K562 (cell line): ENCODE data around the gene BCAS3. TPM values are rescaled to one million over a fixed set of nuclear protein-coding genes. Genes with fewer than 3 reads are reported as not detected.

Source experiments
- ATAC-seq: fragments of 200-7000 bp; cut with Tn5 transposase; 3 replicates; pipeline ENCODE4 v1.9.1; 2020; ENCODE audit warnings: moderate library complexity
- BruUV-seq: library from RNA; stranded (reverse); fragments of 400-500 nt; replicated peaks from 2 replicates; lab custom pipeline; 2021; lab: Mats Ljungman, UMichigan
- CTCF ChIA-PET: fragments of 300-600 bp; formaldehyde crosslinking; extraction: SDS; loops from one replicate; lab custom pipeline; 2021; ENCODE audit warnings: low intra/inter-chr PET ratio; lab: Yijun Ruan, JAX
- POLR2A ChIA-PET: fragments of 300-600, 350-650 bp; sonication (Branson Sonifier 250); formaldehyde crosslinking; extraction: SDS; loops from one replicate; lab custom pipeline; 2021; ENCODE audit warnings: antibody characterized with exemption, inconsistent platforms; lab: Yijun Ruan, JAX
- DNase-seq, 4 experiments: peaks; one replicate each; pipeline versions ENCODE4 v3.0.0 to v3.0.0-alpha.2; 2011 to 2018; ENCODE audit warnings: low spot score in 3 of 4, mixed read lengths in 3 of 4; ENCODE audit errors: extremely low read depth in 1 of 4
- FAIRE-seq: peaks from 2 replicates; lab custom pipeline; 2011; peaks lifted over from hg19 to GRCh38; lab: Jason Lieb, UNC
- H2AFZ ChIP-seq: 2 replicates; pipeline ENCODE4 v1.6.0; 2011; ENCODE audit warnings: low read depth, low read length, control low read depth, inconsistent platforms
- H3K27ac ChIP-seq: fragments of 200-600 bp; 3 replicates; pipeline ENCODE4 v1.8.0; 2011; ENCODE audit warnings: low read depth, mild to moderate bottlenecking, control low read depth, inconsistent platforms, low read length, moderate library complexity, mixed read lengths; ENCODE audit errors: extremely low read depth
- H3K27me3 ChIP-seq, 2 experiments: fragments of 300-600 bp in 1 of 2; 2 replicates in 1 of 2; 3 replicates in 1 of 2; pipeline versions ENCODE4 v1.6.0 to v1.8.0; 2011; ENCODE audit warnings: inconsistent platforms in 2 of 2, low read length in 2 of 2, mild to moderate bottlenecking in 1 of 2, mixed read lengths in 1 of 2, moderate library complexity in 1 of 2; ENCODE audit not compliant: control insufficient read depth in 2 of 2, insufficient read depth in 2 of 2
- H3K36me3 ChIP-seq: fragments of 300-600 bp; 3 replicates; pipeline ENCODE4 v1.8.0; 2011; ENCODE audit warnings: mild to moderate bottlenecking, low read length, inconsistent platforms; ENCODE audit not compliant: control insufficient read depth, insufficient read depth
- H3K4me1 ChIP-seq, 2 experiments: fragments of 200-600 bp in 1 of 2; replicated peaks in 1 of 2; 2 replicates in 1 of 2; 3 replicates in 1 of 2; pipeline versions ENCODE4 v1.5.1 to v1.8.0; 2011; ENCODE audit warnings: inconsistent platforms in 2 of 2, low read length in 2 of 2, mild to moderate bottlenecking in 1 of 2, mixed read lengths in 1 of 2, moderate library complexity in 1 of 2; ENCODE audit not compliant: control insufficient read depth in 2 of 2, insufficient read depth in 2 of 2
- H3K4me2 ChIP-seq: 2 replicates; pipeline ENCODE4 v1.6.1; 2011; ENCODE audit warnings: low read length, control low read depth, inconsistent platforms, mixed read lengths; ENCODE audit not compliant: insufficient read depth
- H3K4me3 ChIP-seq: fragments of 200-600 bp; sonication (generic), shearing (Covaris generic); 2 replicates; pipeline ENCODE4 v1.5.1; 2016; ENCODE audit warnings: control low read depth, inconsistent platforms
- H3K79me2 ChIP-seq: fragments of 200-600 bp; 3 replicates; pipeline ENCODE4 v1.8.0; 2011; ENCODE audit warnings: low read length, inconsistent platforms; ENCODE audit not compliant: control insufficient read depth, insufficient read depth
- H3K9ac ChIP-seq, 2 experiments: 2 replicates each; pipeline versions ENCODE4 v1.6.0 to v1.6.1; 2011; ENCODE audit warnings: low read depth in 2 of 2, low read length in 2 of 2, control low read depth in 1 of 2, inconsistent platforms in 1 of 2, mild to moderate bottlenecking in 1 of 2, mixed read lengths in 1 of 2; ENCODE audit not compliant: insufficient read depth in 1 of 2
- H3K9me1 ChIP-seq: one replicate; pipeline ENCODE4 v1.6.0; 2011; ENCODE audit warnings: inconsistent platforms, mild to moderate bottlenecking, low read length, moderate library complexity; ENCODE audit not compliant: control insufficient read depth, insufficient read depth
- H3K9me3 ChIP-seq: replicated peaks from 2 replicates; pipeline ENCODE4 v1.5.1; 2011; ENCODE audit warnings: low read depth, low read length, inconsistent platforms; ENCODE audit not compliant: control insufficient read depth, insufficient read depth
- H4K20me1 ChIP-seq: replicated peaks from 2 replicates; pipeline ENCODE4 v1.6.1; 2011; ENCODE audit warnings: low read length, inconsistent platforms, mixed read lengths; ENCODE audit not compliant: control insufficient read depth, insufficient read depth
- BMI1 ChIP-seq: fragments of 150-350 bp; IDR thresholded peaks from 2 replicates; pipeline ENCODE4 v1.6.1; 2014; ENCODE audit warnings: low read length
- HIVEP1 ChIP-seq: fragments of 250-450 bp; sonication (Bioruptor Pico); IDR thresholded peaks from 2 replicates; pipeline ENCODE4 v1.4.0; 2020; ENCODE audit warnings: mild to moderate bottlenecking
- PHF8 ChIP-seq: fragments of 200-600 bp; sonication (generic); IDR thresholded peaks from 2 replicates; pipeline ENCODE4 v1.6.1; 2012; ENCODE audit warnings: mixed run types, mild to moderate bottlenecking, inconsistent platforms, low read length, moderate library complexity, borderline replicate concordance
- PKNOX1 ChIP-seq: fragments of 450-650 bp; IDR thresholded peaks from 2 replicates; pipeline ENCODE4 v1.6.1; 2016
- USF2 ChIP-seq: sonication (generic); formaldehyde crosslinking; IDR thresholded peaks from 2 replicates; pipeline ENCODE4 v1.5.0; 2020; ENCODE audit warnings: missing genetic modification reagents
- ZBTB11 ChIP-seq, 3 experiments: fragments of 200-800 bp in 1 of 3; fragments of 250-450 bp in 1 of 3; fragments of 450-650 bp in 1 of 3; sonication (Bioruptor Pico) in 1 of 3; sonication (Bioruptor generic) in 1 of 3; formaldehyde crosslinking in 1 of 3; IDR thresholded peaks; 2 replicates each; pipeline versions ENCODE4 v1.6.1 to v1.8.0; 2016 to 2022; ENCODE audit warnings: mild to moderate bottlenecking in 2 of 3, missing genetic modification characterization in 2 of 3, missing compliant biosample characterization in 1 of 3, moderate library complexity in 1 of 3
- WGBS: fragments of 100-300 bp; shearing (Covaris generic); methylation state at CpG from one replicate; pipeline ENCODE4 v1.1.6; 2016; ENCODE audit warnings: low coverage, mixed read lengths; ENCODE audit not compliant: insufficient coverage; ENCODE audit errors: missing lambda C conversion rate; 5-methylcytosine and 5-hydroxymethylcytosine counted together
- in situ Hi-C: fragments of 300-500 bp; cut with MboI; formaldehyde crosslinking; loops from 4 replicates; pipeline ENCODE4 v1.15.0; 2018; ENCODE audit warnings: inconsistent platforms, mixed read lengths
- intact Hi-C: fragments of 100-400 bp; cut with micrococcal nuclease; formaldehyde crosslinking; loops from 2 replicates; pipeline ENCODE4 v1.14.2; 2022
- polyA plus RNA-seq, 8 experiments: library from polyadenylated mRNA; depleted of rRNA in 4 of 8; stranded (reverse) in 5 of 8; unstranded in 3 of 8; fragments of >200 nt; fragmentation: Nextera tagmentation in 2 of 8; fragmentation: Illumina TruSeq in 1 of 8; extraction: Ambion mirVana in 2 of 8; extraction: Trizol in 1 of 8; gene quantifications; 2 replicates each; pipeline versions ENCODE4 v1.2.1 to v1.2.3, GENCODE V29; 2011 to 2014; ENCODE audit warnings: inconsistent platforms in 1 of 8, missing spikeins in 1 of 8
- total RNA-seq, 7 experiments: library from RNA; depleted of rRNA in 6 of 7; stranded (reverse); fragments of >200 nt in 6 of 7; fragmentation: Illumina TruSeq in 2 of 7; extraction: Trizol in 2 of 7; gene quantifications; 2 replicates each; pipeline versions ENCODE4 v1.2.1 to v1.2.3, GENCODE V29; 2011 to 2021; ENCODE audit warnings: low replicate concordance in 1 of 7

BCAS3 gene
- total and polyA plus RNA-seq, 9 of the 15 experiments (the other 6 are each of a cell fraction or from before 2014, with no cell fraction given): 1.9 to 5.5 (median 3.5) TPM

GRCh38 chr17:61238455-61238933 is 560.8 kb downstream of the BCAS3 start (continued):
- peak; percentile 67 for TF ChIP-seq PKNOX1
- TF ChIP-seq HIVEP1 (CRISPR knock-in tag): no peak
- TF ChIP-seq USF2 (CRISPR knock-in tag): no peak
- TF ChIP-seq PHF8: no peak
- TF ChIP-seq, all 486 proteins: peak for 6

GRCh38 chr17:61239327-61239726 is 561.7 kb downstream of the BCAS3 start:
- Histone ChIP-seq H3K4me1 (no peaks in the 10 kb centered on the region), H3K4me3 (no peak overlapping the region), H4K20me1 (0 out of 2 replicates have a peak, but pooled peaks cover 2% of the 10 kb centered on the region), H2AFZ (no peak overlapping the region), H3K27ac (no peak overlapping the region), H3K9me1 (no peaks in the 10 kb centered on the region), H3K9me3 (0 out of 2 replicates have a peak, but pooled peaks cover 1% of the 10 kb centered on the region), H3K27me3 (no peaks in the 10 kb centered on the region; a peak in 2 of 5 replicates), H3K36me3 (no peaks in the 10 kb centered on the region), H3K79me2 (no peaks in the 10 kb centered on the region), H3K4me2 (no peak overlapping the region), H3K9ac (no peak overlapping the region)
- in situ Hi-C loops: no loop called here
- CTCF ChIA-PET: no interaction called here
- FAIRE-seq (no peak), ATAC-seq (no peak), DNase-seq (no peak)
- 0% methylated on average over 2 of the region's 2 CpGs for WGBS
- POLR2A ChIA-PET: interaction anchor here (0.7 kb wide), 1 partner anchor 1439 kb away, joined by 3 read pairs; no protein-coding TSS in a partner anchor
- TF ChIP-seq BMI1 (no peak), ZBTB11 (CRISPR knock-in tag; IDR thresholded peaks at IDR 0.05) (peak in 1 of 3 experiments; percentile 34; a peak in 1 of 6 replicates)
- intact Hi-C loops: no loop called here
- BruUV-seq: no TSS peak
